Measurements from ENCODE around the gene SELENOP.

The SELENOP gene

DNA sequence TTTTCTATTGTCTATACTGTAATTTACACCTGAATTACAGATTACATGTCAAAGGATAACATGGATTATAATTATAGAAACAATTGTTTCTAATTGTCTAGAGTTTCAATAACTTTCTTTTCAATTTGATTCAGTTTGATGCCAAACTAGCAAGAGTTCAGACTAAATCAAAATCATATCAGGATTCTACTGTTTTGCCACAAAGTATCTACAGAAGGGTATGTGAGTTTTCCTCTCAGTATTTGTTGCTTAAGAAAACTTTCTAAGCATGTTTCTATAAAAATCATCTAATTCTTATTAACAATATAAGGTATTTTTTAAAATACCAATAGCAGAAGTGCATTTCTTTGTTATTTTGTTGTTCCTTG is 12.5 kb downstream of the SELENOP start:
- no peak for DNase-seq
- in situ Hi-C loops (cut with HindIII; ENCODE audit: low pct_ligation_motif_present, low sequenced_read_pairs): no loop called here
- no peak overlapping the region for H3K27ac ChIP-seq
- no peaks in the 10 kb centered on the region for H3K27me3 ChIP-seq (replicated peaks)
- TF ChIP-seq, protein P1, sequence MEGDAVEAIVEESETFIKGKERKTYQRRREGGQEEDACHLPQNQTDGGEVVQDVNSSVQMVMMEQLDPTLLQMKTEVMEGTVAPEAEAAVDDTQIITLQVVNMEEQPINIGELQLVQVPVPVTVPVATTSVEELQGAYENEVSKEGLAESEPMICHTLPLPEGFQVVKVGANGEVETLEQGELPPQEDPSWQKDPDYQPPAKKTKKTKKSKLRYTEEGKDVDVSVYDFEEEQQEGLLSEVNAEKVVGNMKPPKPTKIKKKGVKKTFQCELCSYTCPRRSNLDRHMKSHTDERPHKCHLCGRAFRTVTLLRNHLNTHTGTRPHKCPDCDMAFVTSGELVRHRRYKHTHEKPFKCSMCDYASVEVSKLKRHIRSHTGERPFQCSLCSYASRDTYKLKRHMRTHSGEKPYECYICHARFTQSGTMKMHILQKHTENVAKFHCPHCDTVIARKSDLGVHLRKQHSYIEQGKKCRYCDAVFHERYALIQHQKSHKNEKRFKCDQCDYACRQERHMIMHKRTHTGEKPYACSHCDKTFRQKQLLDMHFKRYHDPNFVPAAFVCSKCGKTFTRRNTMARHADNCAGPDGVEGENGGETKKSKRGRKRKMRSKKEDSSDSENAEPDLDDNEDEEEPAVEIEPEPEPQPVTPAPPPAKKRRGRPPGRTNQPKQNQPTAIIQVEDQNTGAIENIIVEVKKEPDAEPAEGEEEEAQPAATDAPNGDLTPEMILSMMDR (IDR thresholded peaks at IDR 0.05; ENCODE audit: low read depth, low read length, missing control alignments): no peak
- no peaks in the 10 kb centered on the region for H3K36me3 ChIP-seq (replicated peaks)
- H3K4me3 ChIP-seq (ENCODE audit: low read depth, low read length): no peak overlapping the region

DNA sequence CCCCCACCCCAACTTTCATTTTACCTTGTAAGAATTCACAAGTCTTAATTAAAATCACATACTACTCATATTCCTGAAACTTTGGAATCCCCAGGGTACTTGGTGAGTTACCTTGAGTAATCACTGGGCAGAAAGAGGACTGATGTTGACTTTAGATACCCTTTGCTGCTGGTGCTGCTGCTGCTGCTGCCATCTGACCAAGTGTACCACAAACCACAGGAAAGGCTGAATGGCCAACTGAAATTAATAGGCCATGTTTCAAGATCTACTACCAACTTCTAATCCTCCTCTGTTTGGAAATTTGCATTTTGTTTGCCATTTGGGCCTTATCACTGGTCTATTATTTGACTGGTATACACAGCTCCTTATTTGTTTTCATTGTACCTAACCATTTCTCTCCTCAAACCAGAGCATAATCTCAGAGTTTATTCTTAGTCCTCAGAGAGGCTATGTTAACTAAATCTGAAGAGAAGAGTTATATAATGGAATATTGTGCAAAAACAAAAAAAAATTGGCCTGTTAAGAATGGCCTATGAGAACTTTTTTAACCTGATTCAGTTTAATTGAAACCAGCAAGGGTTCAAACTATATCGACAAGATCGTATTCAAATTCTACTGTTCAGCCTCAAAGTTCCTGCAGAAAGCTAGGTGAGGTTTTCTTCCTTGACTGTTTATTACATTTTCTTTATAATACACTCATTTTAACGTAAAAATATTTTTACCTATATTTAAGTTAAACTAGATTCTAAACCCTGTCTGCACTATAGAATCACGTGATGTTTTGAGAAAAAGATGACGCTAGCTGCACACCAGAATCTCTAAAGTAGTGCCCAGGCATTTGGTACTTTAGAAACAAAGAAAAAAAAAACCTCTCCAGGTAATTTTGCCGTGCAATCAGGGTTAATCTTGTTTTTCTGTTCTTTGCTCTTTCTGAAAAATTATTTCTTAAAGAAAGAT is 13.1 kb downstream of the SELENOP start:
- DNase-seq: no peak
- Histone ChIP-seq H3K27ac (no peak overlapping the region), H3K36me3 (replicated peaks) (no peaks in the 10 kb centered on the region), H3K27me3 (replicated peaks) (no peaks in the 10 kb centered on the region), H3K4me3 (ENCODE audit: low read depth, low read length) (no peak overlapping the region)
- in situ Hi-C loops (cut with HindIII; ENCODE audit: low pct_ligation_motif_present, low sequenced_read_pairs): no loop called here
- TF ChIP-seq, protein P1 (IDR thresholded peaks at IDR 0.05; ENCODE audit: low read depth, low read length, missing control alignments): no peak

DNA sequence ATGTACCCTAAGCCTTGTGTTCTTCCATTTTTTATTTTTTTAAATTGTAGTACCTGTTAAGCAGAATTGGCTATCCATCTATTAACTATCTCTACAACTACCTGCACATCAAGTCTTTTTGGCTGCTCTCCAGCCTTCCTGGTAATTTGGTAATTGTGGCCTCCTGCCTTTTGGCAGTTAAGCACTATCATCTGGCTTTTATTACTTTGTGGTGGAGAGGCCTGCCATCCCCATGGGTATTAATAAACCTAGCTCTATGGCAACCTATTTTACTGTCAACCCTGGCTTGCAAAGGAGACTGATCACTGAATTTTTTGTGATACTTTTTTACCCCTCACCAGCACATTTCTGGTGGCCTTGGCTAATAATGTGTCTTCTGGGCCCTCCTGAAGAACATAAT is 20.5 kb downstream of the SELENOP start:
- TF ChIP-seq, protein P1 (IDR thresholded peaks at IDR 0.05; ENCODE audit: low read depth, low read length, missing control alignments): no peak
- in situ Hi-C loops (cut with HindIII; ENCODE audit: low pct_ligation_motif_present, low sequenced_read_pairs): no loop called here
- H3K36me3 ChIP-seq (replicated peaks): no peaks in the 10 kb centered on the region

DNA sequence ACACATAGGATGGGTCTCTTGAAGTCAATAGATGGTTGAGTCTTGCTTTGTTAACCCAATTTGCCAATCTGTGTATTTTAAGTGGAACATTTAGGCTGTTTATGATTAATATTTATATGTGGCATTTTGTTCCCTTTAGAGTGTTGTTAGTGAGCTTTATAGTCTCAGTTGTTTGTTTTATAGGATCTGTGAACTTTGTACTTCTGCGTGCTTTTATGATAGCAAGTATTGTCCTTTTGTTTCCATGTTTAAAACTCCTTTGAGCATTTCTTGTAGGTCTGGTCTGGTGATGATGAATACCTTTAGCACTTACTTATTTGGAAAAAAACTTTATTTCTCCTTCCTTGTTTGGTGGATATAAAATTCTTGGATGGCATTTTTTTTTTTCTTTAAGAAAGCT is 23.8 kb downstream of the SELENOP start:
- Histone ChIP-seq H3K27ac (no peak overlapping the region), H3K27me3 (replicated peaks) (no peaks in the 10 kb centered on the region), H3K36me3 (replicated peaks) (no peaks in the 10 kb centered on the region), H3K4me3 (ENCODE audit: low read depth, low read length) (no peak overlapping the region)
- in situ Hi-C loops (cut with HindIII; ENCODE audit: low pct_ligation_motif_present, low sequenced_read_pairs): no loop called here
- DNase-seq: no peak
- TF ChIP-seq, protein P1 (IDR thresholded peaks at IDR 0.05; ENCODE audit: low read depth, low read length, missing control alignments): no peak

More for the DNA sequence above, 20.5 kb downstream of the SELENOP start:
- H3K27me3 ChIP-seq (replicated peaks): no peaks in the 10 kb centered on the region
- DNase-seq: no peak
- H3K4me3 ChIP-seq (ENCODE audit: low read depth, low read length): no peak overlapping the region
- H3K27ac ChIP-seq: no peak overlapping the region

DNA sequence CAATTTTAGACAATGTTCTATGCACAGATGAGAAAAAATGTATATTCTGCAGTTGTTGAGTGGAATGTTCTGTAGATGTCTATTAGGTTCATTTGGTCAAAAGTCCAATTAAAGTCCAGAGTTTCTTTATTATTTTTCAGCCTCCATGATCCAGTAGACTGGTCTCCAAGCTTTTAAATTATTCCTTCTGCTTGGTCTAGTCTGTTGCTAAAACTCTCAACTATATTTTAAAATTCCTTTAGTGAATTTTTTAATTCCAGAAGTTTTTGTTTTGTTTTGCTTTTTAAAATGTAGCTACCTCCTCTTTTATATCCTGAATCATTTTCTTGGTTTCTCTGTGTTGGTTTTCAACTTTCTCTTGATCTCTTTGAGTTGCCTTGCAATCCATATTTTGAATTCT is 24.6 kb downstream of the SELENOP start:
- no peaks in the 10 kb centered on the region for H3K27me3 ChIP-seq (replicated peaks)
- no peaks in the 10 kb centered on the region for H3K36me3 ChIP-seq (replicated peaks)
- no peak for DNase-seq
- no peak overlapping the region for H3K27ac ChIP-seq
- in situ Hi-C loops (cut with HindIII; ENCODE audit: low pct_ligation_motif_present, low sequenced_read_pairs): no loop called here
- TF ChIP-seq, protein P1 (IDR thresholded peaks at IDR 0.05; ENCODE audit: low read depth, low read length, missing control alignments): no peak
- H3K4me3 ChIP-seq (ENCODE audit: low read depth, low read length): no peak overlapping the region
